Hypothalamus (tissue), 51 donors: ENCODE data around the gene ZNF580.

Experiments used
- DNase-seq, 51 donors: peaks; one replicate each; lab custom pipeline; 2025; lab: John Stamatoyannopoulos, UW

Gene ZNF580

GRCh38 chr19:55674841-55675660 lies 34.2 kb downstream of the ZNF580 start, which contains the start of gene EPN1:
Gene EPN1 (plus strand): TSS chr19:55675226. CDS start chr19:55678628, 3,402 bp downstream.
- peak; percentile 44 to 98 (median 93) for DNase-seq

DNA sequence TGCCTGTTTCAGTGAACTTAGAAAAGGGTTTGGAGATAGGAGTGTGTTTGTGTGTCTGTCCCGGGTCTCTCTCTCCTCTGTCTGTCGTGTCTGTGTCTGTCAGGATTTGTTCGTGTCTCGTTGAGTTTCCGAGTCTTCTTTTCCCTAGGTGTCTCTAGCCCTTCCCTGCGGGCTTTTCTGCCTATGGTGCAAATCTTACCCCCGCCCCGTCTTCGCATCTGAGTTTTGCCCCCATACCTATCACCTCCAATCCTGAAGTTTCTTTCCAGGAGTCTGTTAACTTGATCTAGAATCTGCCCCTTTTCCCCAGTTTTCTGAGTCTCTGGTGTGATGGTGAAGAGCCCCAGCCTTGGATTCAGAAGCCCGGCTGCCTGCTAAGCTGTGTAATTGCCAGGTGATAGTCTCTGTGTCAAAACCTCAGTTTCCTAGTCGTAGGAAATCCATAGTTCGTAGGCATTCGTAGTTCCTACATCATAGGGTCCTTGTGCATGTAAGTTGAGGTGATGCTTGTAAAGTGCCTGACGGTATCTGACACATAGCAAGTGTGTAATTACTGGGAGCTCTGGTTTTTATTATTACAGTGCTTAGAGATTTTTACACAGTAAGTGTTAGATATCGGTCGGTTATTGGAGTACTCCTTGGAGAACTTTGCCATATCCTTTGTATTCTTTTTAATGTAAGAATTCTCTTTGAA lies 35.0 kb downstream of the ZNF580 start:
- DNase-seq: no peak

- DNase-seq: no peak
Measured at GRCh38 chr19:55676383-55676782, 35.6 kb downstream of the ZNF580 start.

DNA sequence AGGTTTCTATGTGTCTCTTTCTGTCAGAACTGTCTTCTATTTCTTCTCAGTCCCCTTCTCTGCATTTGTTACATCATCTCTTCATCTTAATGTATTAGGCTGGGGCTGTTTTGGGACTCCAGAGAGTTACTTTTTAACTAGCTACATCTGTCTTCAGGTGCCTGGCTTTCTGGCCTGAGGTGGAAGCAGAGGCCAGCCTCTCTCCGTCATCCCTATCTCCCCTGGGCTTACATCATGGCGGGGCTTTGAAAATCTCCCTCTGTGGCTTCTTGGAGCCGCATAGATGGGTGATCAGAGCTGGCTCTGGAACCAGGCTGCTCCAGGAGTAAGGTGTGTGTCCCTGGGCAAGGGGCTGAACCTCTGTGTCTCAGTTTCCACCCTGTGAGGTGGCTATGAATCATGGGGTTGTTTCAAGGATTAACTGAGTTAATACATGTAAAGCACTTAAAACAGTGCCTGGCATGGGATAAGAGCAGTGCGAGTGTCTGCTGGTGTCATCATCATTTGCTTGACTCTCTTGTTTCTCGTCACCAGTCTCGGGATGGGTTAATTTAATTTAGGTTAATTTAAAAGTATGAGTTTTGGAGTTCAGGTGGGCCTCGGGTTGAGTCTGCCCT lies 36.2 kb downstream of the ZNF580 start:
- no peak for DNase-seq

DNA sequence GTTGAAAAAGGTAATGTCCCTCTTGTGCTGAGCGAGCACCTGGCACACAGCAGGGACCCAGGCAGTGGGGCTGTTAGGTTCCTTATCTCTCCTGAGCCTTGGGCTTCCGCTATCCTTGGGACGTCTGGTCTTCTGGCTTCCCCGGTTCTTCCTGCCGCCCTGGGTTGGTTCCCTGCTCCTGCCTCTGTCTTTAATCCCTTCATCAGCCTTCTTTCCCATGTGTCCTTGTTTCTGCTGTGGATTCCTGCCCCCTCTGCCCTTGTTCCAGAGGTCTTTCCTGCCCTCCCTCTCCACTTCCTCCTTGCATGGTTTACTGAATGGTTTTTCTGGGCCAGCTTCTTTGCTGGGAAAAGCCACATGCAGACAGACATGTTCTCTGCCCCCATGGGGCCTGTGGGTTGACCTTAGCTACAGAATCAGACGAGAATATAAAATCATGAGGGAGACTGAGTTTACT lies 36.8 kb downstream of the ZNF580 start:
- DNase-seq: no peak

DNA sequence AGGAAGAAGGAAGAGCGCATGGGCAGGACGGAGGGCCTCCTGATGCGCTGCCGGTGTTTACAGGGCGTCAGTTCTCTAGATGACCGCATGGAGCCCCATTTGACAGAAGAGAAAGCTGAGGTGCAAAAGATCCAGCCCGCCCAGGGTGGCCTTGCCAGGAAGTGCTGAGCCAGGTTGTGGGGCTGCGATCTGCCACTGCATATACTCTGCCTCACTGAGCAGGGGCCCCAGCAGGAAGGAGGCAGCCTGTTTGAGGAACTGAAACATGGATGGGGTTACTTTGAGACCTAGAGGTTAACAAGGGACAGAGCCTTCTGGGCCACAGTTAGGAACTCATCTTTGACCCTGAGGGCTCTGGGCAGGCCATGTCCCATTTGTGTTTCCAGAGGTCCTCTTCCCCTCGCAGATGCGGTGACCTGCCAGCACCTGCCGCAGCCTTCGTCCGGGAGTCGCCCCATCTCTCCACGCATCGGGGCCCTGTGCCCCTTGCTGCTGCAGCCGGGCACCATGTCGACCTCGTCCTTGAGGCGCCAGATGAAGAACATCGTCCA lies 37.4 kb downstream of the ZNF580 start:
- DNase-seq: peak in 15 of 51 donors; percentile 4 to 35 (median 17)

GRCh38 chr19:55679343-55680257 lies 38.8 kb downstream of the ZNF580 start:
- DNase-seq: peak in 1 of 51 donors; percentile 26

DNA sequence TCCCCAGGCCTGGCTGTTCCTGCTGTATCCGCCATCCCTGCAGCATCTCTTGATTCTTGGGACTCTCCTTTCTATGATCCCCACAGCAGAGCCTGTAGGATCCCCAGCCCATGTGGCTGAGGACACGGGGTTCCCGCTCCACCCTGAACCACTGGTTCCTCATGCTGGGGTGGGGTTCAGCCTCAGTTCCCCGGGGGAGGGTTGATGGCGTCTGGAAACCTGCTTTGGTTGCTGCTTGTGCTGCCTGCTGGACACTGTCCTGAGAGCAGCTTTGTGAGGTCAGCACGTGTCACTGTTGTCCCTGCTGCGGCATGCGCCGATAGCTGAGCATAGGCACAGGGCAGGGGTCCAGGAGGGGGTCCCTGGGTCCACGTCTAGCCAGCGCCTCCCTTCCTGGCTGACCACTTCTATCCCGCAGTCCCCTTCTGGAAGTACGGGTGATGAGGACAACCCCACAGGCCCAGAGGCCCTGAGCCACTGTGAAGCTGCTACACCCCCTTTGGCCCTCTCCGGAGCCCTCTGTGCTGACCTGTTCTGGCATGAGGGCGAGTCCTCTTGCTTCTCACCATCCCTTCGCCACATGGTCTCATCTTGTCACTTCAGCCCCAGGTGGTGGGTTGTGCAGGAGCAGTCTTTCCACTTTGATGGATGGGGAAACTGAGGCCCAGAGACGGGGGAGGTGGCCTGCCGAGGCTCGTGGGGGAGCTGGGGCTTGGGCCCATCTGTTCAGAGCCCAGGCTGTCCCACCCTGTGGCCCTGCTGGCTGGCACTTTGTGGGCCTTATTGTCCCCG lies 39.7 kb downstream of the ZNF580 start:
- DNase-seq: no peak

DNA sequence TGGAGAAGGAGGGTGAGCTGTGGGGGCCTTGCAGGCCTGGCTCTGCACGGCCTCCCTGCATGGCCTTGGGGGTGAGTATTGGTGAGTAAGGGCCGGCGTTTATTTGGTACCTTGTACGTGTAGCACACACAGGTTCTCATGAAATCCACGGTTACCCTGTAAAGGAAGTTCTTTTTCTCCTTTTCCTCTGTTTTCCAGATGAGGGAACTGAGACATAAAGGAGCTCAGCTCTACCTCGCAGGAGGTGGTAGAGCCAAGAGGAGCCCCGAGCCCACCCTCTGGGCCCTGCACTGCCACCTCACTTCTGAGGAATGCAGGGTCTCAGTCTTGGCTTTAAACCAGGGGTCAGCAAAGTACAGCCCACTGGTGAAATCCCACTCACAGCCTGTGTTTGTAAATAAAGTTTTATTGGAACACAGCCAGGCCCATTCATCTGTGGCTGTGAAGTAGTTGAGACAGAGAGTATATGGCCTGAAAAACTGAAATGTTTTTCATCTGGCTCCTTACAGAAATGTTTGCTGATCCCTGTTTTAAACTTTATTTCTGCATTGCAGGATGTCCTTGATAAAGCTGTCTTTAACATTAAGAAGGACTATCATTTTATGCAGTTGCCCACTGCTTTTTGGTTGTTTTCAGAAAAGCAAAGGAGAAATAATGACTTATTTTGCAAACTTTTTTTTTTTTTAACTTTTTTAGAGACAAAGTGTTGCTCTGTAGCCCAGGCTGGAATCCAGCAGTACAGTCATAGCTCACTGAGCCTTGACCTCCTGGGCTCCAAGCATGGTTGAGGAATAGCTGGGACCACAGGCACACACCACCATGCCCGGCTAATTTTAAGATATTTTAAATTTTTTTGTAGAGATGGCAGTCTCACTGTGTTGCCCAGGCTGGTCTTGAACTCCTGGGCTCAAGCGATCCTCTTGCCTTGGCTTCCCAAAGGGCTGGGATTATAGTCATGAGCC lies 40.6 kb downstream of the ZNF580 start:
- DNase-seq: no peak

DNA sequence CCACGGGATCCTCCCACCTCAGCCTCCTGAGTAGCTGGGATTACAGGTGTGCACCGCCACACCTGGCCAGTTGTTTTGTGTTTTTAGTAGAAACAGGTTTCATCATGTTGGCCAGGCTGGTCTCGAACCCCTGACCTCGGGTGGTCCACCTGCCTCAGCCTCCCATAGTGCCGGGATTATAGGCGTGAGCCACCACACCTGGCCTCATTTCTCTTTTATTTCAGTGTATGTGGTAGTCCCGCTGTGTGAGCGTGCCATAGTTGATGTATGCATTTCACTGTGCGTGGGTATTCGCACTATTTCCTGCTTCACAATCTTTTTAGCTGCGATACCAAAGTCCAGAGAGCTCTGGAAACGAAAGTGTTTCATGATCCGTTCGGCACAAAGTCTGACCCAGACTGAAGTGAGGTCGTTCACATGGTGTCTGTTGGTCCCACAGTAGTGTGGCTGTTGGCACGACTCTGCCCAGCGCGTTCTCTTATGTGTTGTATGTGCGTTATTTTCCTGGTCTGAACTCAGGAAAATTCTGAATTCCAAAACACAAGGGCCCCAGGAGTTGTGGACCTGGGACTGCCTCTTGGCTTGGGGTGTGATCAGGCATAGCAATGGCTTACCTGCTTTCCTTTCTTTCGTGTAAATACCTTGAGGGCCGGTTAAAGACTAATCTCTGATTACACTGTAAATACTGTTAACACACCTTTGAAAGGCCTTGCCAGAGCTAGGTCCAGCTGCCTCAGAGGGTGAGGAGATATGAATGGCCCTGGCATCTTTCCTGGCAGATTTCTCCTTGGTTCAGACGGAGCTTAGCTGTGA lies 42.9 kb downstream of the ZNF580 start:
- DNase-seq: no peak

- no peak for DNase-seq
Measured at GRCh38 chr19:55684946-55685681, 44.3 kb downstream of the ZNF580 start.

GRCh38 chr19:55685776-55686175 lies 45.0 kb downstream of the ZNF580 start:
- DNase-seq: no peak

DNA sequence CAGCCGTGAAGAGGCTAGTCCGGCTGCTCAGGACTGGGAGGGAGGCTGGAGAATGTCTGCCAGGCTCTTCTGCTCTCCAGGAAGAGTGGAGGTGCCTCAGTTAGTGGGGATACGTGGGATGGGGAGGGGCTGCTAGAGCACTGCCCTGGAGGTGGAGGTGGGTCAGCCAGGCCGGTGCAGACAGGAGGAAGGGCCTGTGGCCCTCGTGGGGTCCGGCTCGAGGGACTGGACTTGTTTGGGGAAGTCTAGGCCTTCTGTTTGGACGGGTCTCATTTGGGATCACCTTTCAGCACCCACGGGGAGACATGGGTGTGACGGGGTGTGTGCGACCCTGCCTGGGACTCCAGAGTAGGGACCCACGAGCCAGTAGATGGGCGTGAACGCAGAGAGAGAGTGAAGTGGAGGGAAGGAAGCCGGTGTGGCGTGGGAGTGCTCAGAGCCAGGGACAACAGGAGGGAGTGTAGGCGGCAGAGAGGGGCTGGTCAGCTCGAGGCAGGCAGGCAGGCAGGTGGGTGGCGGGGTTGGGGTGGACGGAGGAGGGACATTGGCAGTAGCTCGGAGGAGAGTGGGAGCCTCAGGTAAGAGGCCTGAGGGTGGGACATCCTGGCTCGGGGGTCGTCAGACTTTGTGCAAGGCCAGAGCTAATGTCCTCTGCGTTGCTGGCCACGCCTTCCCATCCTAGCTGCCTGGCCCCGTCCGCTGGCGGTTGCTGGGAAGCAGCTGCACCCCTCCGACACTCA lies 45.7 kb downstream of the ZNF580 start:
- DNase-seq: no peak

DNA sequence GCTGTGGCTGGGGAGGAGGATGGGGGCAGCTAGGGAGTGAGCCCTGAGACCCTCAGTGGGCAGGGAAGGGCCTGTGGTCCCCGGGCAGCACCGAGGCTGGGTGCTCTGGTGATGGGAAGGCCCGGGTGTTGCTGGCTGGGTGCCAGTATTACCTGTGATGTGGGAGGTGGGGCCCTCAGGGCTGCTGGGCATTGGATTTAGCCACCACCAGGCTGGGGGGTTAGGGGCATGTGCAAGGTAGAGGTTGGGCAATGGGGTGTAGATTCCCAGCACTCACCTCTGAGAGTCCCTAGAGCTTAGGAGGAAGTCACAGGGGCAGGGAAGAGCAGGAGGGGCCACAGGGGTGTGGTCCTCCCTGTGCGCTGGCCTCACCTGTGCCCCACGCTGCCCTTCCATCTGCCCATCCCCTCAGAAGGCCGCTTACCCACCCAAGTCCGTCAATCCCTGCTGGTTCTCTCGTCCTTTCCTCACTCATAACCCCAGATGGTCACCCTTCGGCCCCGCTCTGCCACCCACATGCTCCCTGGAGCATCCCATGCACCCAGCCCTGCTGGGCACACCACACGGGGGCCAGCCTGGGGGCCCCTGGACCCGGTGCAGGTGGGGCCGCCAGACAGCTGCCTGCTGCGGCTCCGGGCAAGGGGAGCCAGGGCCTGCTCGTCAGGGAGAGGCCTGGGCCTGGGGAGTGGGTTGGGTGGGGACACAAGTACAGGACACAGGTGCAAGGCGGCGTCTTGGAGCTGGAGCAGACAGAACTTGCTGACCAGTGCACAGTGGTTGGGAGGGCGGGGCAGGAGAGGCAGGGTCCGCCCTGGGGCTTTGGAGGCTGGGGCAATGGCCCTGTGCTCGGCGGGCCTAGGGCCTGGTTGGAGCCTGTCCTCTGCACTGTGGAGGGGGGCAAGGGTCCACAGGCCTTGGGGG lies 46.7 kb downstream of the ZNF580 start:
- DNase-seq: no peak
